ENCODE results near the gene BCAR3.
"Not testable (repeated sequence)": the region's sequence is repeated elsewhere in the genome, so short reads cannot be mapped to it uniquely, and the experiment has no call there.

Gene BCAR3

DNA sequence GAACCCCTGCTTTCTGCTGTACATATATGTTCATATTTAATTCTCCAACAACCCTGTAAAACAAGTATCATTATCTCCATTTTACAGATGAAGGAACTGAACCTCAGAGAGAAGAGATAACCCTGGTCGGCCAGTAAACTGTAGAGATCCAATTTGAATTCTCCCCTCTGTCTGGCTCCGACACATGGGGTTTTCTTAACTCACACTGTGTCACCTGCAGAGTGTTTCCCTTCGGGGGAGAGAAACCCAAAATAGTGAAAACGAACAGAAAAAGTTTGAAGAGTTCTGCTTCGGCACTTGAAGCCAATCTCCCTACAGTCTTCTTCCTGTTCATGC is 17.4 kb upstream of the BCAR3 start:
- H3K27ac ChIP-seq (ENCODE audit: low read depth, low read length), result no peak overlapping the region
- H3K36me3 ChIP-seq (ENCODE audit: control insufficient read depth in 5 of 5, insufficient read depth in 5 of 5, low read length in 5 of 5), result no peaks in the 10 kb centered on the region
- peaks cover 4 to 31% (median 8%) of the 10 kb centered on the region in 5 donors for H3K4me1 ChIP-seq (ENCODE audit: control insufficient read depth in 5 of 5, insufficient read depth in 5 of 5, low read length in 5 of 5)
- H3K9me3 ChIP-seq (ENCODE audit: control insufficient read depth in 5 of 5, low read length in 5 of 5), result no peaks in the 10 kb centered on the region
- H3K4me3 ChIP-seq (ENCODE audit: low read depth in 1 of 5, low read length in 5 of 5), result no peak overlapping the region
- H3K27me3 ChIP-seq (ENCODE audit: control insufficient read depth in 5 of 5, insufficient read depth in 4 of 5, low read length in 5 of 5), result no peaks in the 10 kb centered on the region
- no peak overlapping the region for H3K9ac ChIP-seq (ENCODE audit: low read length in 5 of 5)

DNA sequence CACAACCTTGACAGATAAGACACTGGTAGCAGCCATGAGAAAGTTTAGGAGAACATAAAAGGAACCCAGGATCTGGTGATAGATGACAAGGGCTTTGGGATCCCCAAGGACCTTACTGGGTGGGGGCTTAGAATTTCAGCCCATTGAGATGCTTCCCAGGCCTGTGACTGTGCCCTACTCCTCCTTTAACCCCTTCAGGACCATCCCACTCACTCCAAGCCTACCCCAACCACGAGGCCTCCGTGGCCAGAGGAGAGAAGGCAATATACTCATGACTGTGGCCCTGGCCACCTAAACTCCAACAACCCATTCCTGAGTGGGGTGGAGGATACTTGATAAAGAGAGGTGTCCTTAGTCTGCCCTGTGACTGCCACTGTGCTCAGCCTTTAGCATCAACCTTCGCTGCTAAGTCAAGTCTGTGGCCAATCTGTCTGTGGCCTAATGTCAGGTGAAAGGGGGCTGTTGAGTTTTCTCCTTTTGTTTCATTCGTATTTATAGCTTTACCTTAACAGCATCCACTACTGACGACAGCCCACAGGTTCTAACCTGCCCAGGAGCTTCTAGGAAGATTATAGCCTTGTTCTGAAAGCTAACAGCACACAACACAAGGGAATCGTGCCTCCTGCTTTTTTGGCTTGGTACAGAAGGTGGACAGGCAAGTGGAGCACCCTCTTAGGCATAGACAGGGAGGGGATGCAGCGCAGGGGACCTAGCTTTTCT is 16.9 kb upstream of the BCAR3 start:
- H3K27ac ChIP-seq (ENCODE audit: low read depth, low read length), result no peak overlapping the region
- H3K9me3 ChIP-seq (ENCODE audit: control insufficient read depth in 5 of 5, low read length in 5 of 5), result no peaks in the 10 kb centered on the region
- no peaks in the 10 kb centered on the region for H3K36me3 ChIP-seq (ENCODE audit: control insufficient read depth in 5 of 5, insufficient read depth in 5 of 5, low read length in 5 of 5)
- H3K27me3 ChIP-seq (ENCODE audit: control insufficient read depth in 5 of 5, insufficient read depth in 4 of 5, low read length in 5 of 5), result no peaks in the 10 kb centered on the region
- no peak overlapping the region for H3K4me3 ChIP-seq (ENCODE audit: low read depth in 1 of 5, low read length in 5 of 5)
- H3K4me1 ChIP-seq (ENCODE audit: control insufficient read depth in 5 of 5, insufficient read depth in 5 of 5, low read length in 5 of 5), result peaks cover 4 to 28% (median 8%) of the 10 kb centered on the region in 5 donors
- H3K9ac ChIP-seq (ENCODE audit: low read length in 5 of 5), result no peak overlapping the region

DNA sequence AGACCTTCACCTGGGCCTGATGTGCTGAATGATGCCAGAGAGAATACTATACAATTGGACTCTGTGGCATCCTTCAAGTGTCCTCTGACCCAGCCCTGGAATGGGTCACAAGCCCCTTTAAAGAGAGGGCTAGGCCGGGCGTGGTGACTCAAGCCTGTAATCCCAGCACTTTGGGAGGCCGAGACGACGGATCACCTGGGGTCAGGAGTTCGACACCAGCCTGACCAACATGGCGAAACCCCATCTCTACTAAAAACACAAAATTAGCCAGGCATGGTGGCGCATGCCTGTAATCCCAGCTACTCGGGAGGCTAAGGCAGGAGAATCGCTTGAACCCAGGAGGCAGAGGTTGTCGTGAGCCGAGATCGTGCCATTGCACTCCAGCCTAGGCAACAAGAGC is 15.9 kb upstream of the BCAR3 start:
- H3K9me3 ChIP-seq (ENCODE audit: control insufficient read depth in 5 of 5, low read length in 5 of 5); H3K4me3 ChIP-seq (ENCODE audit: low read depth in 1 of 5, low read length in 5 of 5); H3K27ac ChIP-seq (ENCODE audit: low read depth, low read length); H3K27me3 ChIP-seq (ENCODE audit: control insufficient read depth in 5 of 5, insufficient read depth in 4 of 5, low read length in 5 of 5); H3K36me3 ChIP-seq (ENCODE audit: control insufficient read depth in 5 of 5, insufficient read depth in 5 of 5, low read length in 5 of 5); H3K9ac ChIP-seq (ENCODE audit: low read length in 5 of 5): not testable (repeated sequence)
- H3K4me1 ChIP-seq (ENCODE audit: control insufficient read depth in 5 of 5, insufficient read depth in 5 of 5, low read length in 5 of 5), result peaks cover 4 to 23% (median 9%) of the 10 kb centered on the region in 5 donors

DNA sequence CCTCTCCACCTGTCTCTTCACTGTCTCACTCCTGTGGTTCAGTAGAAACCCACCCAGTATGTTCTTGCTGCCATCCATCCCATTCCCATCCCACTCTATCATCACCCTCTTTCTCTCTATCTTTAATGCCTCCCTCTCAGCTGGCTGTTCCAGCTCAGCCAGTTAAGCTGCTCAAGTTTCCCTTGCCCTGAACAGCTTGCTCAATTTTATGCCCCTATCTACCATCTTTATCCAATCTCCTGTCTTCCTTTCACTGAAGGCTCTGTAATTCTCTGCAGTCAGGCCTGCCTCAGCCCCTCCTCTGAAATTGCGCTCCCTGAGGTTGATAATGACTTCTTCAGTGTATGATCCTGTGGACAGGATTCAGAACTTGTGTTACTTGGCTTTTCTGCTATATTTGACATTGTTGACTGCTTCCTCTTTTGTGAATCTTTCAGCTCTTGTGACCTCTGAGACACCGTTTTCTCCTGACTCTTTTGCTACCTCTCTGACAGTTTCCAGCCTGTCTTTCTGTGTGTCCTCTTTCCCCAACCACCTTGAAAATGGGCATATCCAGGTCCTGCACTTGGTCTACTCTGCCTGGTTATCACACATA is 13.9 kb upstream of the BCAR3 start:
- Histone ChIP-seq H3K27ac (ENCODE audit: low read depth, low read length) (no peak overlapping the region), H3K4me1 (ENCODE audit: control insufficient read depth in 5 of 5, insufficient read depth in 5 of 5, low read length in 5 of 5) (peaks cover 3 to 28% (median 14%) of the 10 kb centered on the region in 5 donors), H3K9me3 (ENCODE audit: control insufficient read depth in 5 of 5, low read length in 5 of 5) (no peaks in the 10 kb centered on the region)

DNA sequence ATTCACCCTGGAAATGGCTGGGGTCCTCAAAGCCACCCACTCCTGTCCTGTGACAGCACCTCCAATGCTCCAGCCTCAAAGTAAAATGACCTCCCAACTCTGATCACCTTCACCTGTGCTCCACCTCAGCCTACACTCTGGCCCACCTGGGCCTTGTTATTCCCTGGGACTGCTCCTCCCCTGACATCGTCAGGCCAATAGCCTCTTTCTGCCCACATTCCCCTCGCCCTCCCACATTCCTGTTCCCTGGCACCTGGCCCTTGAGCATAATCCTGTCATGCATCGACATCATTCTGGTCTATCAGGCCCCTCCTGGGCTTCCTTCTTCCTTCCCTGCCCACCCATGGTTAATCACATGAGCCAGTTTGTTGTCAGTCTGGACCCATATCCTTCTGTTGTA is 13.2 kb upstream of the BCAR3 start:
- Histone ChIP-seq H3K9ac (ENCODE audit: low read length in 5 of 5) (no peak overlapping the region), H3K4me3 (ENCODE audit: low read depth in 1 of 5, low read length in 5 of 5) (no peak overlapping the region), H3K36me3 (ENCODE audit: control insufficient read depth in 5 of 5, insufficient read depth in 5 of 5, low read length in 5 of 5) (no peaks in the 10 kb centered on the region), H3K9me3 (ENCODE audit: control insufficient read depth in 5 of 5, low read length in 5 of 5) (no peaks in the 10 kb centered on the region), H3K27me3 (ENCODE audit: control insufficient read depth in 5 of 5, insufficient read depth in 4 of 5, low read length in 5 of 5) (no peaks in the 10 kb centered on the region), H3K4me1 (ENCODE audit: control insufficient read depth in 5 of 5, insufficient read depth in 5 of 5, low read length in 5 of 5) (peaks cover 3 to 28% (median 14%) of the 10 kb centered on the region in 5 donors), H3K27ac (ENCODE audit: low read depth, low read length) (no peak overlapping the region)

More for the DNA sequence above, 13.9 kb upstream of the BCAR3 start:
- Histone ChIP-seq H3K4me3 (ENCODE audit: low read depth in 1 of 5, low read length in 5 of 5) (no peak overlapping the region), H3K27me3 (ENCODE audit: control insufficient read depth in 5 of 5, insufficient read depth in 4 of 5, low read length in 5 of 5) (no peaks in the 10 kb centered on the region), H3K36me3 (ENCODE audit: control insufficient read depth in 5 of 5, insufficient read depth in 5 of 5, low read length in 5 of 5) (no peaks in the 10 kb centered on the region), H3K9ac (ENCODE audit: low read length in 5 of 5) (no peak overlapping the region)

DNA sequence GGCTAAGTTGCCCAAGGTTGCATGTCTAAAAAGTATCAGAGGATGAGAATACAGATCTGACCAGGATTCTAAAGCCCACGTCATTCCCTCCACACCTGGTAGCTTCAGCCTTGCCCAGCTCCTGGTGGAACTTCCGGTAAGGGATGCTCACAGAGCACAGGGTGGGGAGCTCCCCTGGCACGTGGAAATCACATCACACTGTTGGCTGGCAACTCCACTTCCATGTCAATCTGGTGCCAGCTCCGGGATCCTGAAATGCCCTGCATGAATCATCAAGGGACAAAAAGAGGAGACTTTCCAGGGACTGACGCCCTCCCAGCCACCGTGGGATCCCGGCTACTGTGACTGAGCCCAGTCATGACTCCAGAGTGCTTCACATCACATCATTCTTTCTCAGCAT is 12.4 kb upstream of the BCAR3 start:
- Histone ChIP-seq H3K36me3 (ENCODE audit: control insufficient read depth in 5 of 5, insufficient read depth in 5 of 5, low read length in 5 of 5) (no peaks in the 10 kb centered on the region), H3K27me3 (ENCODE audit: control insufficient read depth in 5 of 5, insufficient read depth in 4 of 5, low read length in 5 of 5) (no peaks in the 10 kb centered on the region), H3K27ac (ENCODE audit: low read depth, low read length) (no peak overlapping the region), H3K9ac (ENCODE audit: low read length in 5 of 5) (no peak overlapping the region), H3K9me3 (ENCODE audit: control insufficient read depth in 5 of 5, low read length in 5 of 5) (no peaks in the 10 kb centered on the region), H3K4me3 (ENCODE audit: low read depth in 1 of 5, low read length in 5 of 5) (no peak overlapping the region), H3K4me1 (ENCODE audit: control insufficient read depth in 5 of 5, insufficient read depth in 5 of 5, low read length in 5 of 5) (peaks cover 3 to 28% (median 14%) of the 10 kb centered on the region in 5 donors)

DNA sequence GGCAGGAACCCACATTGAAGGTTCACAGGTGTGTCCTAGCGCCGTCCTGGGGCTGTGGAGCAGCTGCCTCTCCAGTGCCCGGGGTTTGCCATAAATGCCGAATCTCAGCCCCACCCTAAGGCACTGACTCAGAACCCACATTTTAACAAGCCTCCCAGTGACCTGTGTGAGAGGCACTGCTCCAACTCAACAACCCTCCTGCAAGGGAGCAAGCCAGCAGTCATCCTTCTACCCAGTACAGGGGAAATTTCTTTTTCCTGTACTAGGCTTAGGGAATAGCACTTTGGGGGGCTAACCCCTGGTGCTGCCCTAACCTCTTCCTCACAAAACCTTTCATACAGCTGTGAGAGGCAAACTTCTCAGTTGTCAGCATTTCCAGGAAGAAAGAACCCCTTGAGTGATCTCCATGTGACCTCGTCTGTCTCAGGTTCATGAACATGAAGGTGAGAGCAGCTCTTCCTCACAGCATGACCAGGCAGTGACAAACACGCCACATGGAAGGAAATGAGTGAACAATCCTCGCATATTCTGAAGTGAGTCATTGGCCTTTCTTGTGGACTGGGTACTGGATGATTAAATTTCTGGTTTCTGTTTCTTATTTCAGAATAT is 11.4 kb upstream of the BCAR3 start:
- Histone ChIP-seq H3K9ac (ENCODE audit: low read length in 5 of 5) (no peak overlapping the region), H3K4me3 (ENCODE audit: low read depth in 1 of 5, low read length in 5 of 5) (no peak overlapping the region), H3K4me1 (ENCODE audit: control insufficient read depth in 5 of 5, insufficient read depth in 5 of 5, low read length in 5 of 5) (peaks cover 3 to 28% (median 14%) of the 10 kb centered on the region in 5 donors), H3K27me3 (ENCODE audit: control insufficient read depth in 5 of 5, insufficient read depth in 4 of 5, low read length in 5 of 5) (no peaks in the 10 kb centered on the region), H3K27ac (ENCODE audit: low read depth, low read length) (no peak overlapping the region), H3K9me3 (ENCODE audit: control insufficient read depth in 5 of 5, low read length in 5 of 5) (no peaks in the 10 kb centered on the region), H3K36me3 (ENCODE audit: control insufficient read depth in 5 of 5, insufficient read depth in 5 of 5, low read length in 5 of 5) (no peaks in the 10 kb centered on the region)

DNA sequence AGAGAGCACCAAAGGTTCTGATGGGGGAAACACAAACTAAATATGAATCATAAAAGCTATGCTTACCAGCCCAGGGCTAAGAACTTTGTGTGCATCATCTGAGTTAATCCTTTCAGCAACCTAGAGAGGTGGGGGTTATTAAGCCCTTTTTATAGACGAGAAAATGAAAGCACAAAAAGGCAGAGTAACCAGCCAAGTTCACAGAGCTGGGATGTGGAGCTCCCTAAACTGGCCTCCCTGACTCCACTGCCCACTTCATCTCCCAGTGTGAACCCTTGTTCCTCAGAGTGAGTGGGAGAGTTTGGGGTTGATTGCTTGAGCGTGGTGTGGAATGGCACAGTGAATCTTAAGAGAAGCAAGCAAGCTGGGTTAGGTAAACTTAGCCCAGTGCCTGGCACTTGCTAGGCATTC is 10.8 kb upstream of the BCAR3 start:
- H3K27ac ChIP-seq (ENCODE audit: low read depth, low read length), result no peak overlapping the region
- H3K9me3 ChIP-seq (ENCODE audit: control insufficient read depth in 5 of 5, low read length in 5 of 5), result no peaks in the 10 kb centered on the region
- H3K27me3 ChIP-seq (ENCODE audit: control insufficient read depth in 5 of 5, insufficient read depth in 4 of 5, low read length in 5 of 5), result no peaks in the 10 kb centered on the region
- H3K4me1 ChIP-seq (ENCODE audit: control insufficient read depth in 5 of 5, insufficient read depth in 5 of 5, low read length in 5 of 5), result peaks cover 3 to 28% (median 14%) of the 10 kb centered on the region in 5 donors
- no peaks in the 10 kb centered on the region for H3K36me3 ChIP-seq (ENCODE audit: control insufficient read depth in 5 of 5, insufficient read depth in 5 of 5, low read length in 5 of 5)
- H3K9ac ChIP-seq (ENCODE audit: low read length in 5 of 5), result no peak overlapping the region
- no peak overlapping the region for H3K4me3 ChIP-seq (ENCODE audit: low read depth in 1 of 5, low read length in 5 of 5)

DNA sequence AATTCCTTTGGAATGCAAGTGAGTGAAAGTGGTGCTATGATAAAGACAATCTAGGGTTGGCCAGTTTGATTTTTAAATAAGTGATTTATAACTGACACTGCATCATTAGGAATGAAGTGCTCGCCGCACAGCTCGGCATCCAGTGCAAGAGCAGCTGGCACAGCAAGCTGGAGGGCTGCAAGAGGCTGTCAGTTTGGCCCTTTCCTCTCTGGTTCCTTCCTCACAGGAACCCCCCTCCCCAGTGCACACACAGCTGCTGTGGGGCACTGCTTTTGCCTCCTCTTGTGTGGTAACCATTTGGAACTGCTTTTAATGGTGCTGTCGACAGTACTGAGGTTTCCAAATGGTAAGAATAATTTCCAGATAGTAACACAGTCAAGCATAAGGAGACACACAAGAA is 10.4 kb upstream of the BCAR3 start:
- no peaks in the 10 kb centered on the region for H3K36me3 ChIP-seq (ENCODE audit: control insufficient read depth in 5 of 5, insufficient read depth in 5 of 5, low read length in 5 of 5)
- H3K27me3 ChIP-seq (ENCODE audit: control insufficient read depth in 5 of 5, insufficient read depth in 4 of 5, low read length in 5 of 5), result no peaks in the 10 kb centered on the region
- no peak overlapping the region for H3K27ac ChIP-seq (ENCODE audit: low read depth, low read length)
- H3K9me3 ChIP-seq (ENCODE audit: control insufficient read depth in 5 of 5, low read length in 5 of 5), result no peaks in the 10 kb centered on the region
- H3K4me3 ChIP-seq (ENCODE audit: low read depth in 1 of 5, low read length in 5 of 5), result no peak overlapping the region
- peaks cover 3 to 28% (median 14%) of the 10 kb centered on the region in 5 donors for H3K4me1 ChIP-seq (ENCODE audit: control insufficient read depth in 5 of 5, insufficient read depth in 5 of 5, low read length in 5 of 5)
- H3K9ac ChIP-seq (ENCODE audit: low read length in 5 of 5), result no peak overlapping the region

Measured in subcutaneous abdominal adipose tissue (tissue), 5 donors.